HS-27A (cell line): ENCODE measurements around the gene SDF2L1.
"Not testable (repeated sequence)": the region's sequence is repeated elsewhere in the genome, so short reads cannot be mapped to it uniquely, and the experiment has no call there.

ENCODE experiments used
- DNase-seq: peaks from one replicate; pipeline ENCODE4 v3.0.0-alpha.2; 2012; ENCODE audit warnings: low read depth, missing footprints

Gene SDF2L1

GRCh38 chr22:21641789-21642583 is at the start of gene SDF2L1:
TSS of gene SDF2L1 (plus strand) at chr22:21642302. CDS start at chr22:21642337, 35 bp downstream.
- DNase-seq: peak; percentile 91

GRCh38 chr22:21592422-21592821 is 49.7 kb upstream of the SDF2L1 start:
- no peak for DNase-seq

GRCh38 chr22:21593406-21594232 is 48.5 kb upstream of the SDF2L1 start:
- DNase-seq: no peak

- DNase-seq: no peak
Measured at GRCh38 chr22:21594865-21595452, 47.1 kb upstream of the SDF2L1 start.

- DNase-seq: not testable (repeated sequence)
Measured at GRCh38 chr22:21596356-21597135, 45.6 kb upstream of the SDF2L1 start.

GRCh38 chr22:21598302-21598701 is 43.8 kb upstream of the SDF2L1 start:
- DNase-seq: no peak

- no peak for DNase-seq
Measured at GRCh38 chr22:21599053-21599893, 42.8 kb upstream of the SDF2L1 start.

GRCh38 chr22:21602579-21602978 is 39.5 kb upstream of the SDF2L1 start:
- DNase-seq: no peak

GRCh38 chr22:21603973-21604372 is 38.1 kb upstream of the SDF2L1 start:
- no peak for DNase-seq

GRCh38 chr22:21605887-21606564 is 36.1 kb upstream of the SDF2L1 start:
- DNase-seq: no peak

- DNase-seq: no peak
Measured at GRCh38 chr22:21606775-21607174, 35.3 kb upstream of the SDF2L1 start.

- not testable (repeated sequence) for DNase-seq
Measured at GRCh38 chr22:21609556-21610157, 32.4 kb upstream of the SDF2L1 start.

- DNase-seq: no peak
Measured at GRCh38 chr22:21611210-21611977, 30.7 kb upstream of the SDF2L1 start.

GRCh38 chr22:21612858-21613257 is 29.2 kb upstream of the SDF2L1 start:
- no peak for DNase-seq

- no peak for DNase-seq
Measured at GRCh38 chr22:21613553-21614233, 28.4 kb upstream of the SDF2L1 start.

- DNase-seq: no peak
Measured at GRCh38 chr22:21615731-21616130, 26.4 kb upstream of the SDF2L1 start.

GRCh38 chr22:21617337-21617736 is 24.8 kb upstream of the SDF2L1 start:
- not testable (repeated sequence) for DNase-seq

GRCh38 chr22:21621025-21621424 is 21.1 kb upstream of the SDF2L1 start:
- no peak for DNase-seq
